Osteoblast (primary cell): ENCODE results near the gene NDST4. TPM values are rescaled to one million over a fixed set of nuclear protein-coding genes. Genes with fewer than 3 reads are reported as not detected.

Source experiments
- DNase-seq: peaks from one replicate; pipeline ENCODE4 v3.0.0; 2011; ENCODE audit warnings: low spot score, mixed read lengths; ENCODE audit not compliant: insufficient read length; ENCODE audit errors: missing footprints
- H2AFZ ChIP-seq: 2 replicates; pipeline ENCODE4 v1.6.0; 2011; ENCODE audit warnings: mild to moderate bottlenecking, low read length
- H3K27ac ChIP-seq: 2 replicates; pipeline ENCODE4 v1.5.1; 2011; ENCODE audit warnings: mild to moderate bottlenecking, low read depth, low read length, moderate library complexity
- H3K27me3 ChIP-seq: 2 replicates; pipeline ENCODE4 v1.6.0; 2012; ENCODE audit warnings: mild to moderate bottlenecking, control low read depth, inconsistent platforms, low read length, moderate library complexity; ENCODE audit not compliant: insufficient read depth
- H3K36me3 ChIP-seq: 2 replicates; pipeline ENCODE4 v1.5.1; 2011; ENCODE audit warnings: mild to moderate bottlenecking, low read length, control low read depth, moderate library complexity; ENCODE audit not compliant: insufficient read depth
- H3K4me1 ChIP-seq: 2 replicates; pipeline ENCODE4 v1.5.1; 2011; ENCODE audit warnings: mild to moderate bottlenecking, low read length, control low read depth, moderate library complexity; ENCODE audit not compliant: insufficient read depth
- H3K4me2 ChIP-seq: 2 replicates; pipeline ENCODE4 v1.6.0; 2011; ENCODE audit warnings: mild to moderate bottlenecking, low read length; ENCODE audit not compliant: insufficient read depth
- H3K4me3 ChIP-seq: fragments of 200-600 bp; sonication (generic); 3 replicates; pipeline ENCODE4 v1.5.1; 2012; ENCODE audit warnings: mild to moderate bottlenecking, low read length, inconsistent platforms; ENCODE audit not compliant: insufficient read depth
- H3K79me2 ChIP-seq: 2 replicates; pipeline ENCODE4 v1.6.0; 2012; ENCODE audit warnings: mild to moderate bottlenecking, low read length, control low read depth, inconsistent platforms; ENCODE audit not compliant: insufficient read depth
- H3K9me3 ChIP-seq: 2 replicates; pipeline ENCODE4 v1.5.1; 2011; ENCODE audit warnings: low read depth, low read length, control low read depth
- H4K20me1 ChIP-seq: 2 replicates; pipeline ENCODE4 v1.6.0; 2012; ENCODE audit warnings: mild to moderate bottlenecking, low read length, control low read depth; ENCODE audit not compliant: insufficient read depth
- total RNA-seq: library from RNA; depleted of rRNA; stranded (reverse); fragments of >200 nt; gene quantifications from 2 replicates; pipeline ENCODE4 v1.2.3, GENCODE V29; 2012
- TF ChIP-seq, protein P1 (sequence below): IDR thresholded peaks from 2 replicates; pipeline ENCODE4 v1.5.1; 2011; ENCODE audit warnings: mild to moderate bottlenecking, low read depth, low read length, moderate library complexity; ENCODE audit errors: extremely low read depth

Gene NDST4
- total RNA-seq, 1 donor, result not detected

DNA sequence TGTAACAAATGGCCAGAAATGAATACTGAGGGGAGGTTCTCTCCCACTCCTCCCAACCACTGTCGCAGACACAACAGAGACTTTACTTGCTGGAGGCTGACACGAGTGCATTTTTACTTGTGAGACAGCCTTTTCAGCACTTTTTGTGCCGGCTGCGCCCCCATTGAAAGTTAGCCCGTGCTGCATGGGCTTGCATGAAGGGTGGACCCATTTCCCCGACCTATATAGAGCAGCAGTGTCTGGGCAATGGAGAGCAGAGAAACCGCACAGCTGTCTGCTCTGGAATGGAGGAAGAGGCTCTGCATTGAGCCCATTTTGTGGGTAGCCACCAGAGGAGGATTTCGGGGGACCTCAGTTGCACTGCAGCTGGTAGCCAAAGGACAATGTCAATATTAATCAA lies 306.1 kb downstream of the NDST4 start:
- Histone ChIP-seq H3K4me1 (no peaks in the 10 kb centered on the region), H3K27ac (no peak overlapping the region), H3K79me2 (no peaks in the 10 kb centered on the region), H3K9me3 (no peaks in the 10 kb centered on the region), H4K20me1 (no peaks in the 10 kb centered on the region), H3K27me3 (no peaks in the 10 kb centered on the region), H2AFZ (no peak overlapping the region), H3K4me2 (no peak overlapping the region), H3K36me3 (no peaks in the 10 kb centered on the region), H3K4me3 (no peak overlapping the region)
- no peak for DNase-seq
- TF ChIP-seq, protein P1, sequence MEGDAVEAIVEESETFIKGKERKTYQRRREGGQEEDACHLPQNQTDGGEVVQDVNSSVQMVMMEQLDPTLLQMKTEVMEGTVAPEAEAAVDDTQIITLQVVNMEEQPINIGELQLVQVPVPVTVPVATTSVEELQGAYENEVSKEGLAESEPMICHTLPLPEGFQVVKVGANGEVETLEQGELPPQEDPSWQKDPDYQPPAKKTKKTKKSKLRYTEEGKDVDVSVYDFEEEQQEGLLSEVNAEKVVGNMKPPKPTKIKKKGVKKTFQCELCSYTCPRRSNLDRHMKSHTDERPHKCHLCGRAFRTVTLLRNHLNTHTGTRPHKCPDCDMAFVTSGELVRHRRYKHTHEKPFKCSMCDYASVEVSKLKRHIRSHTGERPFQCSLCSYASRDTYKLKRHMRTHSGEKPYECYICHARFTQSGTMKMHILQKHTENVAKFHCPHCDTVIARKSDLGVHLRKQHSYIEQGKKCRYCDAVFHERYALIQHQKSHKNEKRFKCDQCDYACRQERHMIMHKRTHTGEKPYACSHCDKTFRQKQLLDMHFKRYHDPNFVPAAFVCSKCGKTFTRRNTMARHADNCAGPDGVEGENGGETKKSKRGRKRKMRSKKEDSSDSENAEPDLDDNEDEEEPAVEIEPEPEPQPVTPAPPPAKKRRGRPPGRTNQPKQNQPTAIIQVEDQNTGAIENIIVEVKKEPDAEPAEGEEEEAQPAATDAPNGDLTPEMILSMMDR, result no peak

DNA sequence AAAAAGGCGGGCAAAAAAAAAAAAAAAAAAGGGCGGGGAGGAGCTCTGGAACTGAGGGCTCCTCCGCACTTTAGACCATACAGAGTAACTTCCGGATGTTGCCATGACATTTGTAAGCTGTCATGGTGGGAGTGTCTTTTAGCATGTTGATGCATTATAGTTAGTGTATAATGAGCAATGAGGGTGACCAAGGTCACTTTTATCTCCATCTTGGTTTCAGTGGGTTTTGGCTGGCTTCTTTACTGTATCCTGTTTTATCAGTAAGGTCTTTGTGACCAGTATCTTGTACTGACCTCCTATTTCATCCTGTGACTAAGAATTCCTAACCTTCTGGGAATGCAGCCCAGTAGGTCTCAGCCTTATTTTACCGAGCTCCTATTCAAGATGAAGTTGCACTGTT lies 321.4 kb downstream of the NDST4 start:
- H2AFZ ChIP-seq, result no peak overlapping the region
- H3K79me2 ChIP-seq, result no peaks in the 10 kb centered on the region
- TF ChIP-seq, protein P1, result no peak
- H3K4me3 ChIP-seq, result no peak overlapping the region
- H3K4me1 ChIP-seq, result no peaks in the 10 kb centered on the region
- H3K9me3 ChIP-seq, result no peaks in the 10 kb centered on the region
- no peaks in the 10 kb centered on the region for H3K36me3 ChIP-seq
- H4K20me1 ChIP-seq, result no peaks in the 10 kb centered on the region
- DNase-seq, result no peak
- H3K27me3 ChIP-seq, result no peaks in the 10 kb centered on the region
- H3K4me2 ChIP-seq, result no peak overlapping the region
- H3K27ac ChIP-seq, result no peak overlapping the region

DNA sequence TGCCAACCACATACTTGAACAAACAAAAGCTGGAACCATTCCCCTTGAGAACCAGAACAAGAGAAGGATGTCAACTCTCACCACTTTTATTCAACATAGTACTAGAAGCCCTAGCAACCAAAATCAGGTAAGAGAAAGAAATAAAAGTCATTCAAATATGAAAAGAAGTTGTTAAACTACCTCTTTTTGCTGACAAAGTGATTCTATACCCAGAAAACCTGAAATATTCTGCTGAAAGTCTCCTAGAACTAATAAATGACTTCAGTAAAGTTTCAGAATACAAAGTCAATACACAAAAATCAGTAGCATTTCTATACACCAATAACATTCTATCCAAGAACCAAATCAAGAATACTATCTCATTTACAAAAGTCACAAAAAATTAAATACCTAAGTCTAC lies 327.9 kb downstream of the NDST4 start:
- Histone ChIP-seq H3K4me2 (no peak overlapping the region), H3K27ac (no peak overlapping the region), H3K36me3 (no peaks in the 10 kb centered on the region), H3K4me1 (no peaks in the 10 kb centered on the region), H3K79me2 (no peaks in the 10 kb centered on the region), H3K4me3 (no peak overlapping the region), H4K20me1 (no peaks in the 10 kb centered on the region), H2AFZ (no peak overlapping the region), H3K9me3 (peaks cover 3% of the 10 kb centered on the region), H3K27me3 (no peaks in the 10 kb centered on the region)
- TF ChIP-seq, protein P1, result no peak
- no peak for DNase-seq

DNA sequence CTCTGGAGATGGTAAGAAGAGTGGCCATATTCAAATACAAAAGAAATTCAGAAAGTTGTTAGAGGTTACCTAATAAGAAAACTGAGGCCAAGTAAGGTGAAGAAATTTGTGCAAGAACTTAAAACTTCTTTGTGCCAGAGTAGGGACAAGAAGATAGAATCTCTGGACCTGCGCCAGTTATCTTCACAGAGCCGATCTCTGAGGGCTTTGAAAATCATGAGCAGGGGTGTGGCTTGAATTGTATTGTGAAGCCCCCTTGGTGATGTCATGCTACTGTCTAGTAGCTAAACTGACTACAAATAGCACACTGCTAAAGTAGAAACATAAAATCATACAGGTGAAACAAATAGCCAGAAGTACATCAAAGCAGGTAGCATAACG lies 330.2 kb downstream of the NDST4 start:
- Histone ChIP-seq H4K20me1 (no peaks in the 10 kb centered on the region), H3K4me1 (no peaks in the 10 kb centered on the region), H3K36me3 (no peaks in the 10 kb centered on the region), H3K27ac (no peak overlapping the region), H3K4me2 (no peak overlapping the region), H3K4me3 (no peak overlapping the region), H3K79me2 (no peaks in the 10 kb centered on the region), H2AFZ (no peak overlapping the region), H3K27me3 (no peaks in the 10 kb centered on the region), H3K9me3 (peaks cover 3% of the 10 kb centered on the region)
- no peak for DNase-seq
- TF ChIP-seq, protein P1, result no peak
